Superior temporal gyrus (tissue), 1 donor: Measurements from ENCODE around the gene OPRD1.
"Not testable (repeated sequence)": the region's sequence is repeated elsewhere in the genome, so short reads cannot be mapped to it uniquely, and the experiment has no call there.

Experiments
- DNase-seq: peaks from one replicate; pipeline ENCODE4 v3.0.0-alpha.2; 2016; ENCODE audit errors: extremely low spot score

The OPRD1 gene

GRCh38 chr1:28811766-28812668, at the start of gene OPRD1:
OPRD1 (plus strand) TSS chr1:28812170; CDS start chr1:28812384, 214 bp downstream.
- DNase-seq, result no peak

GRCh38 chr1:28766532-28767183, 45.3 kb upstream of the OPRD1 start:
- DNase-seq, result no peak

DNA sequence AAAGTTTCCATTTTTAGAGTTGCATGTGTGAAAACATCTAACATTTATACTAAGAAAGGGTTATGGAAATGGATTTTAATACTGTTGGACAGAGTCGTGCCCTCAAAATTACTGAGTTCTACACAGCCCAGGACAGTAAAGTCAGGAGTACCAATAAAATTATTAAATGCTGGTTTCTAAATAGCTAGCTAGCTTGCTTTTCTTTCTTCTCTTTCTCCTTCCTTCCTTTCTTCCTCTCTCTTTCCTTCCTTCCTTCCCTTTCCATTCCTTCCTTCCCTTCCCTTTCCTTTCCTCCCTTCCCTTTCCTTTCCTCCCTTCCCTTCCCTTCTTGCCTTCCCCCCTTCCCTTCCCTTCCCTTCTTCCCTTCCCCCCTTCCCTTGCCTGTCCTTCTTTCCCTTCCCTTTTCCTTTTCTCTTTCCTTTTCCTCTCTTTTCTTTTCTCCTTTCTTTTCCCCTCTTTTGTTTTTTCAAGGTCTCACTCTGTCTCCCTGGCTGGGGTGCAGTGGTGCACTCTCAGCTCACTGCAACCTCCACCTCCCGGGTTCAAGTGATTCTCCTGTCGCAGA, 41.3 kb upstream of the OPRD1 start:
- no peak for DNase-seq

GRCh38 chr1:28771921-28772320, 40.0 kb upstream of the OPRD1 start:
- not testable (repeated sequence) for DNase-seq

- DNase-seq, result no peak
These were observed 38.9 kb upstream of the OPRD1 start for GRCh38 chr1:28773105-28773504.

DNA sequence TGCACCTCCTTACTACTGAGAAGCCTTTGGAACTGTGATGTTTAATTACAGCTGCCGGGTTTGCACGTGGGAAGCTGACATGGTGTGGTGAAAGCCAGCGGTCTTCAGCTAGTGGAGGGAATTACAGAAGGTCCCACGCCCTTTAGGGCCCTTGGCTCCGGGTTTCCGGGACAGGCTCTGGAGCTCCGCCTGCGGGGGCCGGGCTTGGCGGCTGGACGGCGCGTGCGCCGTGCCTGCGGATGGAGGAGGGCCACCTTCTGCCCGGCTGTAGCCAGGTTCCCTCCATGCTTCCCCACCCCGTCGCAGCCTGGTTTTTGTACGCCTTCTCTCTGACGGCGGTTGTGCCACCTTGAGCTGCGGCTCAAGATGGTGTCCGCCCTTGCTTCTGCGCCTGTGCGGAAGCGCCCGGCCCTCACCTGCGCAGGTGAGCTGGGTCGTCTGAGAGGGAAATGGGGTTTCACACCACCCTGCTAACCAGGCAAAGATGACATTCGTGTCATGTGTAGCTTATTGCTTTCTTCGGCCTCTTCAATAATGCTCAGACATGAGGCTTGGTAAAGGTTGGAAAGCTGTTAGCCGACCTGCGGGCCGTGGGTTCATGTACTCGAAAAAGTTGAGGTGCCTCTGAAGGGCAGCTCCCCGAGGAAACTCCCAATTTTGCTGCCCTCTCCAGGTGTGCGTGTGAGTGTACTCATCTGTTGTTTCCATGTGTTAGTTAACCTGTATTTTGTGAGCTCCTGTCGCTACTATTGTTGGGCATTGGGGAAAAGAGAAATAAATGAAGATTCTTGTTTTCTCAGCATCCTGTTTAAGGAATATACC, 36.6 kb upstream of the OPRD1 start:
- peak; percentile 53 for DNase-seq

GRCh38 chr1:28776341-28776740, 35.6 kb upstream of the OPRD1 start:
- no peak for DNase-seq

DNA sequence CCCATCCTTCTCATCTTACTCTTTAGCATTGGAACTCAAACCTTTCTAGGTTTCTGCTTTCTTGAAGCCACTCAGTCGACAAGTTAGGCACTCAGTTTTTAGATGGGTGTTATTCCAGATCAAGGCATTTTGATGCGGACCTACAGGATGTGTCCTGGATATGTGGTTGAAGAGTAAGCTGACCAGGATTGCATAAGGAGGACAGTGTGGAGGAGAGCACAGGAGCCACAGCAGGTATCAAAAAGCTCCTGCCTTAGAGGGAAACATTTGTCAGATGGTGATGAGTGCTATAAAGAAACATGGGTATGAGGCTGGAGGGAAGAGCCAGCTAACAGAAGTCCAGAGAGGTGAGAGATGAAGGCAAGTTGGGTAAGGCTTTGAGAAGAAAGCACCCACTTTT, 33.9 kb upstream of the OPRD1 start:
- DNase-seq, result no peak

- no peak for DNase-seq
These were observed 32.1 kb upstream of the OPRD1 start for GRCh38 chr1:28779751-28780408.

DNA sequence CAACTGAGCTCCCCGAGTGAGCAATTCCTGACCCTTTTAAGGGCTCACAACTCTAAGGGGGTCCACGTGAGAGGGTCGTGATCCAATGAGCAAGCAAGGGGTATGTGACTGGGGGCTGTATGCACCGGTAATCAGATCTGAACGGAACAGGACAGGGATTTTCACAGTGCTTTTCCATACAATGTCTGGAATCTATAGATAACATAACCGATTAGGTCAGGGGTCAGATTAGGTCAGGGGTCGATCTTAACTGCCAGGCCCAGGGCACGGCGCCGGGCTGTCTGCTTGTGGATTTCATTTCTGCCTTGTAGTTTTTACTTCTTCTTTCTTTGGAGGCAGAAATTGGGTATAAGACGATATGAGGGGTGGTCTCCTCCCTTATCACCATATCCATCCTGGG, 30.7 kb upstream of the OPRD1 start:
- DNase-seq, result no peak

DNA sequence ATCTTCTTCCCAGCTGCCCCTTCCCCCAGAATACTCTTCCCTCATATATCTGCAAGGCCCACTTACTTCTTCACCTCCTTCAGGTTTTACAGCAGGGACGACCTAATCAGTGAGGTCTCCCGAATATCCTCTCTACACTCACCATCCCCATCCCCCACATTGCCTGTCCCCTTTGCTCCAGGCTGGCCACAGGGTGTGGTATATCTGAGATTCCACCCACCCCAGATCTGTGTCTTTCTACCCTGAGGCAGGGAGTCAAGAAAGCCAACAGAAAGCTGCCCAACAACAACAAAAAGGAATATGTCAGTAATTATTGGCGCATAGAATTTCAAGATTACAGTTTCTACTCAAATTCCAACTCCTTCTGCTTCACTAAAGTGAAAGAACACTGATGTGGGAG, 30.0 kb upstream of the OPRD1 start:
- no peak for DNase-seq

DNA sequence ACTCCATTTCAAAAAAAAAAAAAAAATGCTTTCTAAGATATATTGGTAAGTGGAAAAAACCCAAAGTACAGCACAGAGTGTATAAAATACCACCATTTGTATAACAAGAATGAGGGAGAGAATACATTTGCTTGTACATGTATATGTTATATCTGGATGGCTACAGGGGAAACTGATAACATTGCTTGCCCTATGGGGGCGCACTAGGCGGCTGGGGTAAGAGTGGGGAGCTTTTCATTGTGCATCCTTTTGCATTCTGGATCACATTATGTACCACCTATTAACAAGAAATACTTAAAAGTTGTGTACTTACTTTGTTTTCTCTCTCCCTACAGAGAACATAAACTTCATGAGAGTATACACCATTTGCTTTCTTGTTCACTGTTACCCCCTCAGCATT, 28.6 kb upstream of the OPRD1 start:
- no peak for DNase-seq

DNA sequence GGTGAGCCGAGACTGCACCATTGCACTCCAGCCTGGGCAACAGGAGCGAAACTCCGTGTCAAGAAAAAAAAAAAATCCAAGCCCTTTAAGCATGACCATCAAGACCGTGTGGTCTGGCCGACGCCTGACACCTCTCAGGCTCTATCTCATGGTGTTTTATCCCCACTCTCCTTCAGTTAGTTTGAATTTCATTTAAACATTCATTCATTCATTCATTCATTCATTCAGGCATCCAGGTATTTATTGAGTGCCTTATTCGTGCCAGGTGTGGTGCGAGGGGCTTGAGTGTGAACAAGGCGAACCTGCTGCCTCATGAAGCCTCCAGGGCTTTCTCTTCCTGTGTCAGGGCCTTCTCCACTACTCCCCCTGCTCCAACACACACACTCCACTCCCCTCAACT, 22.6 kb upstream of the OPRD1 start:
- no peak for DNase-seq

DNA sequence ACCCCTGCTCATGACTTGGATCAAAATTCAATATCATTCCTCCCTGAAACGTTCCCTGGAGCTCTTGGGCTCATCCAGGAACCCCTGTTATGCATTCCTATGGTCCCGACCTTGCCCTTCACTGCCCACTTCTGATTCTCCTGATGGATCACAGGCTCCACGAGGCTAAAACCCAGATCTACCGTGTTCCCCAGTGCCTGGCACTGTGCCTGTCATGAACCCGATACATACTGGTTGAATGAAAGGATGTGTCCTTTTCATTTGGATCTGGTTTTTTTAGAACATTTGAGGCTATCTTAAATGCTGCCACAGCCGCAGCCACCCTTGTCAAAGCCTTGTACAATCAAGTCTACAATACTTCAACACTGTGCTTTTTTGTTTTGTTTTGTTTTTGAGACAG, 22.2 kb upstream of the OPRD1 start:
- no peak for DNase-seq

DNA sequence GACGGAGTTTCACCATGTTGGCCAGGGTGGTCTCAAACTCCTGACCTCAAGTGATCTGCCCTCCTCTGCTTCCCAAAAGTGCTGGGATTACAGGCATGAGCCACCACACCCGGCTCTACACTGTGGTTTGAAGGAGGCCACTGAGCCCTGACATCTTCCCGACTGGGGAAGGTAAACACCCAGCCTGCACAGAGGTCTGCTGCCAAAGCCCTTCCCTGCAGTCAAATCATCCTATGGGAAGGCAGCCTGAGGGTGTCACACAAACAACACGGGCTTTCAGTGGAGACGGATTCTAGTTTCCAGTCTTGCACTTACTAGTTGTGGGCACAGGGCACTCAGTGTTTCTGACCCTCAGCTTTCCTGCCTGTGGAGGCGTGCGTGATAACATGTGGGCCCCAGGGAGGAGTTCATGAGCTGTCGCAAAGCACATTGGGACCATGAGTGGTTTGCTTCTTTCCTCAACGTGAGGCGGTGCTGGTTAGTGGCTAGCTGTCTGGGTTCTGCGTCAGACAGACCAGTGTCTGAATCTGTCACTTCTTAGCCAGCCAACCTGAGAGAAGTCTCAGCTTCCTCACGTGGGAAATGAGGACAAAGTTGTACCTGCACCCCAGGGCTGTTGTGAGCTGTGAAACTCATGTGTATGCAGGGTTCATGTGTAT, 21.5 kb upstream of the OPRD1 start:
- DNase-seq, result no peak

- not testable (repeated sequence) for DNase-seq
These were observed 20.0 kb upstream of the OPRD1 start for GRCh38 chr1:28791929-28792328.

GRCh38 chr1:28792644-28793121, 19.3 kb upstream of the OPRD1 start:
- no peak for DNase-seq

- not testable (repeated sequence) for DNase-seq
These were observed 17.4 kb upstream of the OPRD1 start for GRCh38 chr1:28794582-28794981.

DNA sequence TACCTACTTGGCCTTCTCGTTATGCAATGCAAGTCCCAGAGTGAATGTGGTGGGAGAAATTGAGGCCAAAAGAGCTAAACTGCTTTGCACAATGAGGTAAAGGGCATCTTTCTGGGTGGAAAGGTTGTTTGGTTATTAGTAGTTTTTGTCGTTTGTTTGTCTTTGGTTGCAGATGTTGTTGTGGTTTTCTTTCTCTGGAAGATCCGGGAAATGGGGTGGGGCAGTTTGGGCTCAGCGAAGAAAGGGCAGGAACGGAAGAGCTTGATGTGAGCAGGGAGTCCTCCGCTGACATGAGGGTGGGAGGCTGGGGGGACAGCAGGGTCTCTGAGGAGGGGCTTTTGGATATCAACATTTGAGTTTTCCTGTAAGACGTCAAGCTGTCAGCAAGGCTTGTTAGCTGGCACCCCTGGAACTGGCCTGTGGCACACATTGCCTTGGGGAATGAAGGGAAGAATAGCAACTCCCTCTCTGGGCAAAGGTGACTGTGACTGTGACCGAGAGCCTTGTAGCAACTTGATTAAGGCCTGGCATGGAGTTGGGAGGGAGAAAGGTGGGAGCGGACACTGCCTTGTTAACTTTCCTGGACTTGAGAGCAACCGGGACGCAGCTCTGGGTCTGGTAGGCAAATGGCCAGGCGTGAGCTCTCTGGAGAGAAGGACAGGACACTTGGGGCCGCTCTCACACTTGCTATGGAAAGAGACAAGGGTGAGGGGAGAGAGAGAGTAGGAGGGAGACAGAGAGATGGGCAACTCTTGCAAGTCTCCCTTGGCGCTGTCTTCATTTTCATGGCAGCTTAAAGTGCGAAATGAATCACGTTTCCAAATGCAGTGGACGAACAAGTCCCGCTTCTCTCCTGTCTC, 15.4 kb upstream of the OPRD1 start:
- peak; percentile 16 for DNase-seq

- no peak for DNase-seq
These were observed 11.6 kb upstream of the OPRD1 start for GRCh38 chr1:28800324-28800723.
